ENCODE measurements around the gene PRR35.

Gene PRR35

GRCh38 chr16:560204-560700 is at the start of gene PRR35:
TSS of gene PRR35 (plus strand) at chr16:560394. CDS start at chr16:563295, 2,901 bp downstream.
- no peak for DNase-seq (ENCODE audit: low spot score)

- DNase-seq (ENCODE audit: low spot score), result no peak
Observed at GRCh38 chr16:512802-513201, 47.4 kb upstream of the PRR35 start.

GRCh38 chr16:513950-514349 is 46.2 kb upstream of the PRR35 start:
- no peak for DNase-seq (ENCODE audit: low spot score)

- no peak for DNase-seq (ENCODE audit: low spot score)
Observed at GRCh38 chr16:515175-515938, 44.8 kb upstream of the PRR35 start.

- no peak for DNase-seq (ENCODE audit: low spot score)
Observed at GRCh38 chr16:515939-516226, 44.3 kb upstream of the PRR35 start.

- DNase-seq (ENCODE audit: low spot score), result no peak
Observed at GRCh38 chr16:516301-516700, 43.9 kb upstream of the PRR35 start.

GRCh38 chr16:518858-519257 is 41.3 kb upstream of the PRR35 start:
- DNase-seq (ENCODE audit: low spot score), result no peak

- no peak for DNase-seq (ENCODE audit: low spot score)
Observed at GRCh38 chr16:519425-519824, 40.8 kb upstream of the PRR35 start.

- DNase-seq (ENCODE audit: low spot score), result no peak
Observed at GRCh38 chr16:519841-520687, 40.1 kb upstream of the PRR35 start.

- no peak for DNase-seq (ENCODE audit: low spot score)
Observed at GRCh38 chr16:520847-521246, 39.3 kb upstream of the PRR35 start.

- DNase-seq (ENCODE audit: low spot score), result no peak
Observed at GRCh38 chr16:521381-522210, 38.6 kb upstream of the PRR35 start.

- no peak for DNase-seq (ENCODE audit: low spot score)
Observed at GRCh38 chr16:522320-523096, 37.7 kb upstream of the PRR35 start.

GRCh38 chr16:523097-523741 is 37.0 kb upstream of the PRR35 start:
- no peak for DNase-seq (ENCODE audit: low spot score)

- DNase-seq (ENCODE audit: low spot score), result no peak
Observed at GRCh38 chr16:524274-525040, 35.7 kb upstream of the PRR35 start.

- no peak for DNase-seq (ENCODE audit: low spot score)
Observed at GRCh38 chr16:525123-525519, 35.1 kb upstream of the PRR35 start.

GRCh38 chr16:525520-526180 is 34.5 kb upstream of the PRR35 start:
- DNase-seq (ENCODE audit: low spot score), result no peak

GRCh38 chr16:526181-527014 is 33.8 kb upstream of the PRR35 start:
- no peak for DNase-seq (ENCODE audit: low spot score)

GRCh38 chr16:527015-527903 is 32.9 kb upstream of the PRR35 start, which contains the start of gene CAPN15:
TSS of gene CAPN15 (plus strand) at chr16:527712. CDS start at chr16:546839, 19,127 bp downstream.
- DNase-seq (ENCODE audit: low spot score), result peak; percentile 92

Data from ecto neural progenitor cell (in vitro differentiated cells).